Neural progenitor cell (in vitro differentiated cells): ENCODE measurements around the gene DCAF7.

Experiments
- EZH2phosphoT487 ChIP-seq: fragments of 200-600 bp; sonication (generic); IDR thresholded peaks from 2 replicates; pipeline ENCODE4 v1.6.1; 2017; ENCODE audit warnings: antibody characterized with exemption
- TF ChIP-seq, protein P1 (sequence below): fragments of 200-600 bp; sonication (generic); IDR thresholded peaks from 2 replicates; pipeline ENCODE4 v1.5.1; 2017; ENCODE audit warnings: antibody characterized with exemption, mild to moderate bottlenecking

DNA sequence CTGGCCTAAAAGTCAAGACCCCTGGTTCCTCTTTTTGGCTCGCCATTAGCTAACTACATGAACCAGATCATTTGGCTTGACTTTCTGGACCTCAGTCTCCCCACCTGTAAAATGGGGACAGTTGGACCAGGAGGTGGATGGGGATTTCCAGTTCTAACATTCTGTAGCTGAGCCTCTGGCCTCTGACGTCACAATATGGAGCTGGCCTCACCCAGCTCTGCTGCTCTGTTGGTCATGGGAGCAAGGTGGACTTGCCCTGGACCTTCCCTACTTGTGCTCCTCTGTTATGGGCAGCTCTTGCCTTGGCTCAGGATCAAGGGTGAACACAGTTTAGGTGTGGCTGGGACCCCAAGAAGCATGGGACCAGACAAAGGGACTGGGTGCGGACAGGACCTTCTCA, 43.6 kb upstream of the DCAF7 start:
- TF ChIP-seq, protein P1, sequence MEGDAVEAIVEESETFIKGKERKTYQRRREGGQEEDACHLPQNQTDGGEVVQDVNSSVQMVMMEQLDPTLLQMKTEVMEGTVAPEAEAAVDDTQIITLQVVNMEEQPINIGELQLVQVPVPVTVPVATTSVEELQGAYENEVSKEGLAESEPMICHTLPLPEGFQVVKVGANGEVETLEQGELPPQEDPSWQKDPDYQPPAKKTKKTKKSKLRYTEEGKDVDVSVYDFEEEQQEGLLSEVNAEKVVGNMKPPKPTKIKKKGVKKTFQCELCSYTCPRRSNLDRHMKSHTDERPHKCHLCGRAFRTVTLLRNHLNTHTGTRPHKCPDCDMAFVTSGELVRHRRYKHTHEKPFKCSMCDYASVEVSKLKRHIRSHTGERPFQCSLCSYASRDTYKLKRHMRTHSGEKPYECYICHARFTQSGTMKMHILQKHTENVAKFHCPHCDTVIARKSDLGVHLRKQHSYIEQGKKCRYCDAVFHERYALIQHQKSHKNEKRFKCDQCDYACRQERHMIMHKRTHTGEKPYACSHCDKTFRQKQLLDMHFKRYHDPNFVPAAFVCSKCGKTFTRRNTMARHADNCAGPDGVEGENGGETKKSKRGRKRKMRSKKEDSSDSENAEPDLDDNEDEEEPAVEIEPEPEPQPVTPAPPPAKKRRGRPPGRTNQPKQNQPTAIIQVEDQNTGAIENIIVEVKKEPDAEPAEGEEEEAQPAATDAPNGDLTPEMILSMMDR, result no peak
- TF ChIP-seq EZH2phosphoT487, result no peak
